ENCODE measurements around the gene DLL4.

DLL4 gene

GRCh38 chr15:40928821-40929659 is at the start of gene DLL4:
DLL4 (plus strand) TSS chr15:40929340; CDS start chr15:40929669, 329 bp downstream.
- DNase-seq (ENCODE audit: low read depth), result no peak

GRCh38 chr15:40879609-40880008 is 49.5 kb upstream of the DLL4 start:
- DNase-seq (ENCODE audit: low read depth), result no peak

GRCh38 chr15:40881351-40881750 is 47.8 kb upstream of the DLL4 start:
- DNase-seq (ENCODE audit: low read depth), result no peak

- DNase-seq (ENCODE audit: low read depth), result no peak
Observed at GRCh38 chr15:40886586-40886985, 42.6 kb upstream of the DLL4 start.

GRCh38 chr15:40889112-40889511 is 40.0 kb upstream of the DLL4 start:
- no peak for DNase-seq (ENCODE audit: low read depth)

GRCh38 chr15:40891138-40891537 is 38.0 kb upstream of the DLL4 start:
- DNase-seq (ENCODE audit: low read depth), result no peak

GRCh38 chr15:40891810-40892446 is 37.2 kb upstream of the DLL4 start:
- no peak for DNase-seq (ENCODE audit: low read depth)

GRCh38 chr15:40892447-40893012 is 36.6 kb upstream of the DLL4 start:
- no peak for DNase-seq (ENCODE audit: low read depth)

GRCh38 chr15:40893019-40893670 is 36.0 kb upstream of the DLL4 start:
- DNase-seq (ENCODE audit: low read depth), result no peak

- peak; percentile 96 for DNase-seq (ENCODE audit: low read depth)
Observed at GRCh38 chr15:40893733-40894680, 35.1 kb upstream of the DLL4 start, which contains the start of gene VPS18. VPS18 (plus strand) TSS chr15:40894450; CDS start chr15:40894769, 319 bp downstream.

GRCh38 chr15:40894681-40895448 is 34.3 kb upstream of the DLL4 start:
- peak; percentile 40 for DNase-seq (ENCODE audit: low read depth)

- no peak for DNase-seq (ENCODE audit: low read depth)
Observed at GRCh38 chr15:40899536-40900207, 29.5 kb upstream of the DLL4 start.

- no peak for DNase-seq (ENCODE audit: low read depth)
Observed at GRCh38 chr15:40900256-40901052, 28.7 kb upstream of the DLL4 start.

GRCh38 chr15:40901053-40901443 is 28.1 kb upstream of the DLL4 start:
- DNase-seq (ENCODE audit: low read depth), result no peak

- no peak for DNase-seq (ENCODE audit: low read depth)
Observed at GRCh38 chr15:40902605-40903561, 26.3 kb upstream of the DLL4 start.

- no peak for DNase-seq (ENCODE audit: low read depth)
Observed at GRCh38 chr15:40904552-40905201, 24.5 kb upstream of the DLL4 start.

Measured in T-helper 22 cell (primary cell).